CD4-positive, alpha-beta T cell (primary cell): ENCODE results near the gene JPT2. TPM values are rescaled to one million over a fixed set of nuclear protein-coding genes. Genes with fewer than 3 reads are reported as not detected.

Experiments
- ATAC-seq: fragments of 200-7000 bp; cut with Tn5 transposase; one replicate; pipeline ENCODE4 v1.10.0; 2022; ENCODE audit warnings: mild to moderate bottlenecking; ENCODE audit not compliant: poor library complexity
- CTCF ChIA-PET: fragments of 350-600 bp; sonication (Branson Sonifier 250); formaldehyde crosslinking; loops from one replicate; lab custom pipeline; 2021; ENCODE audit warnings: antibody characterized with exemption, inconsistent platforms; lab: Charles Lee
- POLR2A ChIA-PET: fragments of 350-600 bp; sonication (Branson Sonifier 250); formaldehyde crosslinking; loops from one replicate; lab custom pipeline; 2021; ENCODE audit warnings: antibody characterized with exemption, inconsistent platforms; lab: Charles Lee
- DNase-seq, 14 experiments: peaks; one replicate each; pipeline ENCODE4 v3.0.0-alpha.2; 2013 to 2020; ENCODE audit warnings: mixed read lengths in 2 of 14
- H3K27ac ChIP-seq, 2 donors: one replicate each; pipeline versions ENCODE4 v1.5.1 to v1.7.0; 2013; ENCODE audit warnings: low read length in 2 of 2, low read depth in 1 of 2, mild to moderate bottlenecking in 1 of 2
- H3K27me3 ChIP-seq, 2 experiments: 1 replicate in 1 of 2; 2 replicates in 1 of 2; pipeline versions ENCODE4 v1.6.1 to v1.7.0; 2013; ENCODE audit warnings: low read length in 2 of 2, control low read depth in 1 of 2, mild to moderate bottlenecking in 1 of 2, moderate library complexity in 1 of 2; ENCODE audit not compliant: insufficient read depth in 2 of 2, control insufficient read depth in 1 of 2
- H3K36me3 ChIP-seq: one replicate; pipeline ENCODE4 v1.6.1; 2013; ENCODE audit warnings: low read length, control low read depth; ENCODE audit not compliant: insufficient read depth
- H3K4me1 ChIP-seq: one replicate; pipeline ENCODE4 v1.6.1; 2013; ENCODE audit warnings: low read length, control low read depth; ENCODE audit not compliant: insufficient read depth
- H3K4me3 ChIP-seq: one replicate; pipeline ENCODE4 v1.5.1; 2013; ENCODE audit warnings: mild to moderate bottlenecking, low read length, moderate library complexity
- H3K9me3 ChIP-seq, 2 experiments: 1 replicate in 1 of 2; 2 replicates in 1 of 2; pipeline versions ENCODE4 v1.6.1 to v1.7.0; 2013; ENCODE audit warnings: low read length in 2 of 2, mild to moderate bottlenecking in 2 of 2, control low read depth in 1 of 2, moderate library complexity in 1 of 2; ENCODE audit not compliant: control insufficient read depth in 1 of 2, insufficient read depth in 1 of 2
- H3K27ac Mint-ChIP-seq: one replicate; pipeline ENCODE4 v1.8.0; 2020; ENCODE audit warnings: mixed read lengths
- H3K27me3 Mint-ChIP-seq: one replicate; pipeline ENCODE4 v1.8.0; 2021; ENCODE audit warnings: mixed read lengths
- H3K36me3 Mint-ChIP-seq: one replicate; pipeline ENCODE4 v1.8.0; 2021; ENCODE audit warnings: low read depth, mixed read lengths
- H3K4me1 Mint-ChIP-seq: one replicate; pipeline ENCODE4 v1.8.0; 2021; ENCODE audit warnings: low read depth, mixed read lengths
- H3K4me3 Mint-ChIP-seq: one replicate; pipeline ENCODE4 v1.8.0; 2020; ENCODE audit warnings: mild to moderate bottlenecking, mixed read lengths
- H3K9me3 Mint-ChIP-seq: one replicate; pipeline ENCODE4 v1.8.0; 2020; ENCODE audit warnings: mixed read lengths
- intact Hi-C, 2 experiments: fragments of 100-400 bp; cut with DNase I in 1 of 2; cut with micrococcal nuclease in 1 of 2; formaldehyde crosslinking; loops; one replicate each; pipeline versions ENCODE4 v1.15.1 to v1.9.0; 2023 to 2025; cut with DNase I, micrococcal nuclease
- microRNA-seq: library from miRNA; unstranded; fragments of <30 nt; microRNA quantifications from one replicate; pipeline ENCODE4 v1.2.0, GENCODE V29; 2021; ENCODE audit warnings: borderline microRNAs expressed, borderline replicate concordance
- total RNA-seq, 174 experiments: library from RNA in 2 of 174; stranded (reverse) in 2 of 174; gene quantifications; one replicate each; pipeline ENCODE4 v1.2.3 and lab custom pipeline; 2021 to 2026
- TF ChIP-seq, protein P1 (sequence below): fragments of 200-600 bp; IDR thresholded peaks from one replicate; pipeline ENCODE4 v1.8.0; 2022; ENCODE audit warnings: antibody characterized with exemption, mild to moderate bottlenecking

JPT2 gene
- total RNA-seq, 2 experiments from 2014 or later, result 2.5 to 3.2 TPM

DNA sequence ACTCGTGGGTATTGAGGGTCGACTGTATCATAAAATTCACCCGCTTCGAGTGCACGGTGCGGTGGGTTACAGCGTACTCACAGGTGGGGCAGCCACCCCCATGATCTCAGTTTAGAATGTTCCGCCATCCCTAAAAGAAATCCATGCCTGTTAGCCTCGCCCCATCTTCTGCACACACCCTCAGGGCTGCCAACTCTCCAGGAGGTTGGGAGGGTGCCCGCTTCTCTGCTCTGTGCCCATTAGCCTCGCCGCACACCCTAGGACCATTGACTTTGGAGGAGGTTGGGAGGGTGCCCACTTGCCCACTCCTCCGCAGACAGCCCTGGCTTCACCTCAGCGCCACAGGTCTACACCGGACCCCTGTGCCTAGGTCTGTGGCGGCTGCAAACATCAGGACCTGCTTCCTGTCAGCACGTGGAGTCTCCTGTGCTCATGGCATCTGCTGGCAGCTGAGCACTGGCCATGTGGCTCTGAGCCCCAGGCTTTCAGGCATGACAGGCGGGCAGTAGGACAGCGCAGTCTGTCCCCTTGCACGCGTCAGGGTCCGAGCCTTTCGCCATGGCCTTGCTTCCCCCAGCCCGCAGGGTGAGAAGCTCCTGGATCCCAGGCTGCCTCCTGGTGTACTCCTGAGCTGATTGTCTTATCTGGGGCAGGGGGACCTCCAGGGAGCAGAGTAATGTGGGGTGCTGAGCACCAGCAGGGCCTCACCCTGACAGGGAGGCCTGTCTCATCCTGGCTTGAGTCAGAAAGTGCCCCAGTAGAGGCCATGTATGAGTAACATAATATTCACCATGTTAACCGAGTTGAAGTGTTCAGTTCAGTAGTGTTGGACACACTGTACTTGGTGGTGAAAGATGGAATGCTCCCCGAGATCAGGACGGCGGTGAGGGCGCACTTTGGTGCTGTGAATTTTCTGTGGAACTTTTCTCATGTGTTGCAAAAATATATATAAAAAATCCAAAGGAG is 71.4 kb downstream of the JPT2 start:
- no peak overlapping the region for H3K27ac Mint-ChIP-seq
- DNase-seq (no peak), ATAC-seq (no peak)
- ChIA-PET POLR2A (no interaction called here), CTCF (no interaction called here)
- H3K9me3 Mint-ChIP-seq, result no peaks in the 10 kb centered on the region
- Histone ChIP-seq H3K4me3 (no peak overlapping the region), H3K4me1 (no peaks in the 10 kb centered on the region), H3K9me3 (no peaks in the 10 kb centered on the region), H3K27ac (no peak overlapping the region), H3K36me3 (peaks cover 71% of the 10 kb centered on the region), H3K27me3 (no peaks in the 10 kb centered on the region)
- H3K27me3 Mint-ChIP-seq, result no peaks in the 10 kb centered on the region
- H3K4me3 Mint-ChIP-seq, result no peak overlapping the region
- H3K4me1 Mint-ChIP-seq, result no peaks in the 10 kb centered on the region
- TF ChIP-seq, protein P1, sequence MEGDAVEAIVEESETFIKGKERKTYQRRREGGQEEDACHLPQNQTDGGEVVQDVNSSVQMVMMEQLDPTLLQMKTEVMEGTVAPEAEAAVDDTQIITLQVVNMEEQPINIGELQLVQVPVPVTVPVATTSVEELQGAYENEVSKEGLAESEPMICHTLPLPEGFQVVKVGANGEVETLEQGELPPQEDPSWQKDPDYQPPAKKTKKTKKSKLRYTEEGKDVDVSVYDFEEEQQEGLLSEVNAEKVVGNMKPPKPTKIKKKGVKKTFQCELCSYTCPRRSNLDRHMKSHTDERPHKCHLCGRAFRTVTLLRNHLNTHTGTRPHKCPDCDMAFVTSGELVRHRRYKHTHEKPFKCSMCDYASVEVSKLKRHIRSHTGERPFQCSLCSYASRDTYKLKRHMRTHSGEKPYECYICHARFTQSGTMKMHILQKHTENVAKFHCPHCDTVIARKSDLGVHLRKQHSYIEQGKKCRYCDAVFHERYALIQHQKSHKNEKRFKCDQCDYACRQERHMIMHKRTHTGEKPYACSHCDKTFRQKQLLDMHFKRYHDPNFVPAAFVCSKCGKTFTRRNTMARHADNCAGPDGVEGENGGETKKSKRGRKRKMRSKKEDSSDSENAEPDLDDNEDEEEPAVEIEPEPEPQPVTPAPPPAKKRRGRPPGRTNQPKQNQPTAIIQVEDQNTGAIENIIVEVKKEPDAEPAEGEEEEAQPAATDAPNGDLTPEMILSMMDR, result no peak
- peaks cover 62% of the 10 kb centered on the region for H3K36me3 Mint-ChIP-seq
- intact Hi-C loops, result no loop called here

Small RNA genes within 50 kb of the gene (microRNA-seq; reads per million reads assigned to microRNA genes)
- gene MIR3177, result 0.61 reads per million

Other genes starting within 250 kb of the JPT2 start
- gene PERCC1, start 247.2 kb upstream of the JPT2 start, total RNA-seq, result under 1 TPM in 1 of 2 experiments, not detected in 1; 0.30 TPM
- gene CCDC154, start 233.7 kb upstream of the JPT2 start, total RNA-seq, result 1 to 10 TPM; 2.9 to 3.0 TPM
- 10 to 100 TPM; 70.5 to 76.2 TPM for gene CLCN7, start 203.3 kb upstream of the JPT2 start, total RNA-seq
- gene PTX4, start 189.3 kb upstream of the JPT2 start, total RNA-seq, result not detected
- 10 to 100 TPM; 29.7 to 30.8 TPM for gene TELO2, start 184.9 kb upstream of the JPT2 start, total RNA-seq
- gene TMEM204, start 144.6 kb upstream of the JPT2 start, total RNA-seq, result 10 to 100 TPM; 20.5 to 22.1 TPM
- 1 to 10 TPM; 4.3 to 5.6 TPM for gene IFT140, start 66.2 kb upstream of the JPT2 start, total RNA-seq
- 10 to 100 TPM; 14.1 to 15.2 TPM for gene CRAMP1, start 65.9 kb upstream of the JPT2 start, total RNA-seq
- gene MAPK8IP3, start 27.9 kb downstream of the JPT2 start, total RNA-seq, result 100 to 1,000 TPM; 290 to 297 TPM
- 10 to 100 TPM; 46.2 to 54.2 TPM for gene NME3, start 93.3 kb downstream of the JPT2 start, total RNA-seq
- gene EME2, start 94.5 kb downstream of the JPT2 start, total RNA-seq, result 10 to 100 TPM; 28.6 to 30.8 TPM
- 10 to 100 TPM; 25.5 to 26.9 TPM for gene MRPS34, start 94.9 kb downstream of the JPT2 start, total RNA-seq
- gene SPSB3, start 104.3 kb downstream of the JPT2 start, total RNA-seq, result 10 to 100 TPM; 86.3 to 87.6 TPM
- 10 to 100 TPM; 36.4 to 38.1 TPM for gene NUBP2, start 104.7 kb downstream of the JPT2 start, total RNA-seq
- gene IGFALS, start 115.4 kb downstream of the JPT2 start, total RNA-seq, result under 1 TPM; 0.67 to 0.80 TPM
- gene HAGH, start 148.5 kb downstream of the JPT2 start, total RNA-seq, result 10 to 100 TPM; 20.9 to 22.7 TPM
- 1 to 10 TPM; 4.1 to 4.5 TPM for gene FAHD1, start 148.9 kb downstream of the JPT2 start, total RNA-seq
- gene MEIOB, start 193.9 kb downstream of the JPT2 start, total RNA-seq, result not detected
- gene HS3ST6, start 240.1 kb downstream of the JPT2 start, total RNA-seq, result not detected